Measurements from ENCODE around the gene RAB3IP.
"Not testable (repeated sequence)": the region's sequence is repeated elsewhere in the genome, so short reads cannot be mapped to it uniquely, and the experiment has no call there.

RAB3IP gene

DNA sequence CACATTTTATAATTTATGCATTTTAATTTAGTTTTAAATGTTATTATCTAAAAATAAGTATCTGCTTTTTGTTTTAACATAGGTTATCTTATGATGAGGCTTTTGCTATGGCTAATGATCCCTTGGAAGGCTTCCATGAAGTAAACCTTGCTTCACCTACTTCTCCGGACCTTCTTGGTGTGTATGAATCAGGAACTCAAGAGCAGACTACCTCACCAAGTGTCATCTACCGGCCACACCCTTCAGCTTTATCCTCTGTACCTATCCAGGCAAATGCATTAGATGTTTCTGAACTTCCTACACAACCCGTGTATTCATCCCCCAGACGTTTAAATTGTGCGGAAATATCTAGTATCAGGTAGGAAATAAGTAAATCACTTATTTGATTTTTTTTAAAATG, 16.6 kb downstream of the RAB3IP start:
- H3K4me3 ChIP-seq (ENCODE audit: low read depth, low read length) = no peak overlapping the region

- H3K4me3 ChIP-seq (ENCODE audit: low read depth, low read length) = no peak overlapping the region
Measured at GRCh38 chr12:69756088-69756755, 17.6 kb downstream of the RAB3IP start.

DNA sequence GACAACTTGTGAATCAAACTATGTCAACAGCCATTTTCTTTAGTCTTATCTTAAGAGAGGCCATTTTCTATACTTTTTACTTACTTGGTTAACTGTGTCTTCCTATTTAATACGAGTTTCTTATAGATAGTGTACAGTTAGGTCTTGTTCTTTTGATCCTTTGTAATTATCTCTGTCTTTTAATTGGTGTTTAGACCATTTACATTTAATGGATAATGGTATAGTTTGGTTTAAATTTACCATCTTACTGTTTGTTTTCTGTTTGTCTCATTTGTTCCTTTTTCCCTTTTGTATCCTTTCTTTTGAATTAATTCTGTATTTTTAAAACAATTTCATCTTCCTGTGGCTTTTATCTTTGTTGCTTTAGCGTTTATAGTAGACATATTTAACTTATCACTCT, 19.4 kb downstream of the RAB3IP start:
- no peak overlapping the region for H3K4me3 ChIP-seq (ENCODE audit: low read depth, low read length)

GRCh38 chr12:69759581-69759980, 20.9 kb downstream of the RAB3IP start:
- H3K4me3 ChIP-seq (ENCODE audit: low read depth, low read length) = not testable (repeated sequence)

GRCh38 chr12:69765515-69765914, 26.9 kb downstream of the RAB3IP start:
- no peak overlapping the region for H3K4me3 ChIP-seq (ENCODE audit: low read depth, low read length)

DNA sequence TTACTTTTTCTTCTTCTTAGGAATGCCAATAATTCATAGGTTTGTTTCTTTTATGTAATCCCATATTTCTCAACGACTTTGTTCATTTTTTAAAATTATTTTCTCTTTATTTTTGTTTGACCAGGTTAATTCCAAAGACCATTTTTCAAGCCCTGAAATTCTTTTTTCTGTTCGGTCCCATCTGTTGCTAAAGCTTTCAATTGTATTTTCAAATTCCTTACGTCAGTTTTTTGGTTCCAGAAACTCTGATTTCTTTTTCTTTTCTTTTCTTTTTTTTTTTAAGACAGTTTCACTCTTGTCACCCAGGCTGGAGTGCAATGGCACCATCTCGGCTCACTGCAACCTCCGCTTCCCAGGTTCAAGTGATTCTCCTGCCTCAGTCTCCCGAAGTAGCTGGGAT, 27.6 kb downstream of the RAB3IP start:
- no peak overlapping the region for H3K4me3 ChIP-seq (ENCODE audit: low read depth, low read length)

- no peak overlapping the region for H3K4me3 ChIP-seq (ENCODE audit: low read depth, low read length)
Measured at GRCh38 chr12:69779928-69780327, 41.3 kb downstream of the RAB3IP start.

DNA sequence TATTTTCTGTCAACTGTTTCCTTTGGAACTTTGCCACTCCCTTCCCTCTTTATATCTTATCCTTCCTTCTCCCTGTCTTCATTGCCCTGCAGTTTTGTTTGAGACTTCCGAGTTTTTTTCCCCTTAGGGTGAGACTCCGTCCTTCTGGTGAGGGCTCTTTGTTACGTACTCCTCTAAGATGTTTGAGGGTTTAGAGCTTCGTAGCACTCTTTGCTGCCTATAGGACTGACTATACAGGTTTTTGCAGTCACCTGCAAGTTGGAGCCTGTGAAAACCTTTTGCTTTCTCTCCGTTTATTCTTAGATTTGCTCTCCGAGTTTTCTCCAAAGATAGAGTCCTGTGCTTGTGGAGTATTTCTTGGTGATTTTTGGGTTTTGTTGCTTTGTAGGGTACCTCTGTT, 44.7 kb downstream of the RAB3IP start:
- no peak overlapping the region for H3K4me3 ChIP-seq (ENCODE audit: low read depth, low read length)

GRCh38 chr12:69789351-69789750, 50.7 kb downstream of the RAB3IP start:
- no peak overlapping the region for H3K4me3 ChIP-seq (ENCODE audit: low read depth, low read length)

- H3K4me3 ChIP-seq (ENCODE audit: low read depth, low read length) = no peak overlapping the region
Measured at GRCh38 chr12:69792533-69792932, 53.9 kb downstream of the RAB3IP start.

- H3K4me3 ChIP-seq (ENCODE audit: low read depth, low read length) = not testable (repeated sequence)
Measured at GRCh38 chr12:69807101-69807897, 68.6 kb downstream of the RAB3IP start.

DNA sequence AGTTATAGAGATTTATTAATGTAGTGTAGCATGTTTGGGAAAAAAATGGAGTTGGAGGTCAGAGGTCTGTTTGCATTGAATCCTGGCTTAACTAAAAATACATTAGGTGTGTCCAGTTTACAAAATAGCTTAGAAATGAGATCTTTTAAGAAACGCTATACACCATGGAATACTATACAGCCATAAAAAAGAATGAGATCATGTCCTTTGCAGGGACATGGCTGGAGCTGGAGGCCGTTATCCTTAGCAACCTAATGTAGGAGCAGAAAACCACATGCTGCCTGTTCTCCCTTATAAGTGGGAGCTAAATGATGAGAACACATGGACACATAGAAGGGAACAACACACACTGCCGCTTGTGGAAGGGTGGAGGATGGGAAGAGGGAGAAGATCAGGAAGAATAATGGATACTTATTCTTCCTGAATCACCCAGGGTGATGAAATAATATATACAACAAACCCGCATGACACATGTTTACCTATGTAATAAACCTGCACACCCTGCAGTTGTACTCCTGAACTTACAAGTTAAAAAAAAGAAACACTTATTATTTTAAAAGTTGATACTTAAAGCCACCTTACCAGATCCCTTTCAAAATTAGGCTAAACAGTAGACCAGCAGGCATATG, 72.3 kb downstream of the RAB3IP start:
- no peak overlapping the region for H3K4me3 ChIP-seq (ENCODE audit: low read depth, low read length)

DNA sequence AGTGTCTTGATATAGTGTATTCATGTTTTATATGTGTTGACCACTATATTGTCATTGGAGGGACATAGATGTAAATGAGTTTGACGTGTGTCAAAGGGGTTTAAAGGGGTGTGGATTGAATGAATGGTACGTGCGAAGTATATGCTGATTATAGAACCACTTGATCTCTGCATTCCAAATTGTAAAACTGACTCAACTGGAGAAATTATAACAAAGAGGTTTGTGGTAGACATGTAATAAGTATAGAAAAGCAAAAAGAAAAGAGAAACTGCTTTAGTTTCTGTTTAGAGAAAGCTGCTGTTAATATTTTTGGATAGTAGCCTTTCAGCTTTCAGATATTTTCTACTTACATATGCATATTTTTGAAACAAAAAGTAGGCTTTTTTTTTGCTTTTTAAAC, 77.4 kb downstream of the RAB3IP start:
- no peak overlapping the region for H3K4me3 ChIP-seq (ENCODE audit: low read depth, low read length)

DNA sequence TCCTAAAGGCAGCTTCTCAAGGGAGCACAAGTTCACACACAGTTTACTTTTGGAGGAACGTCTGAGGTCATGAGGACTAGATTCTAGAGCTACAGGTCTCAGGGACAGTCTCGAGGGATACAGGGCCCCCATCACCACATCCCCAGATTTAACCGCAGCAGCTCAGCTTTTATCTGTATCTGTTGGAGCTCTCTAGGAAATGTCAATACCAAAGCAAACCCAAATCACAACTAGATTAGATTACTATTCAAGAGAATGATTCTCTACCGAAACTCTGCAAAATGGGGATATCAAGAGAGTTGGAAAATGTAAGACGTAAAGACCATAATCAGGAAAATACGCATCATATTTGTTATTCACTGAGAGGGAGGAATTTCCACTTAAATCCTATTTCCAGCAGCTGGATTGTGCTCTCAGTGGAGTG, 82.4 kb downstream of the RAB3IP start:
- no peak overlapping the region for H3K4me3 ChIP-seq (ENCODE audit: low read depth, low read length)

DNA sequence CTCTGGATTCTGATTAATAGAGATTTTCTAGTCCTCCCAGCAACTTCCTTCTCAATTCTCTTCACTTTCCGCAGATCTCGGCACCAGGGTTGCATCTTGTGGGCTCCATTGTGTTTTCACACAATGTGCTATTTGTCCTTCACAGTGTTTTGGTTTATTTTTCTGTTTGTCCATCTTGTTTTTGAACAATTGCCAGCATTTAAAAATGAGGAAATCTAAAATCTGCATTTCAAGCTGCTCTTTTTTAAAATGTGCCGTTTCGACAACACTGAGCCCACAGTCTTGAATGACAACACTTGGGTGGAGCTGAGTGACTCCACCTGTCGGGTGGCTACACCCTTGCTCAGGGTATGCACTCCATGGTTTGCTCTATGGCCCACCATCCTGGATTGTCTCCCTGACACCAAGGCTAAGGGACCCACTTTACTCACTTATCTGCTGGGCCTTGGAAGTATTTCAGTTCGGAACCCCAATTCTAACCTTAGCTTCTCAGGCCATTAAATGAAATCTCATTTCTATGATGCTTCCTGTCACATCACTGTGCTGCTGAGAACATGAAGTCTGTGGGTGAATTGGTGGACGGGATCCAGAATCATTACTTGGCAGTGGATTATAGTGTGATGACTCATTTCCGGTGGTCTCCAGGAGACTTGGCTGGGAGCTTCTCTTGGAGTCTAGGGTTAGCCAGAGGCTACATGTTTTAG, 82.9 kb downstream of the RAB3IP start:
- H3K4me3 ChIP-seq (ENCODE audit: low read depth, low read length) = no peak overlapping the region

DNA sequence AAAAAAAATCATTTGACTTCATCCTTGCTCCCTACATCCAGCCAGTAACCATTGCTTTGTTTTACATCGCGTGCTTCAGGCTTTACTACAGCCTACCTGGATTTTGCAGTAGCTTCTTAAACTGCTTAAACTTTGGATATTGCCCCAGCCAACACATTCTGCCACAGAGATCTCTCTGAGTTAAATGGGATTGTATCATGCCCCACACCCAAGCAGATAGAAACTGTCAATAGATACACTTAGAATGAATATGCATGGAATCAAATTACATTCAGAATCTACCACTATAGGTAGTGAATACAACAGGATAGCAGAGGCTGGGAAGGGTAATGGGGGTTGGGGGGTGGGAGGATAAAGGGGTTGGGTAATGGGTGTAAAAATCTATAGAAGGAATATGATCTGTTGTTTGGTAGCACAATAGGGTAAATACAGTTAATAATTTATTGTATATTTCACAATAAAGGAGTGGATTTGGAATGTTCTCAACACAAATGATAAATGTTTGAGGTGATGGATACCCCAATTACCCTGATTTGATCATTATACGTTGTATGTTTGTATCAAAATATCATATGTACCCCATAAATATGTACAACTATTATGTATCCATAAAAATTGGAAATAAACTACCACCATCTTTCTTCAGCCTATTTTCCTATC, 83.7 kb downstream of the RAB3IP start:
- no peak overlapping the region for H3K4me3 ChIP-seq (ENCODE audit: low read depth, low read length)

- no peak overlapping the region for H3K4me3 ChIP-seq (ENCODE audit: low read depth, low read length)
Measured at GRCh38 chr12:69824028-69824427, 85.4 kb downstream of the RAB3IP start.

DNA sequence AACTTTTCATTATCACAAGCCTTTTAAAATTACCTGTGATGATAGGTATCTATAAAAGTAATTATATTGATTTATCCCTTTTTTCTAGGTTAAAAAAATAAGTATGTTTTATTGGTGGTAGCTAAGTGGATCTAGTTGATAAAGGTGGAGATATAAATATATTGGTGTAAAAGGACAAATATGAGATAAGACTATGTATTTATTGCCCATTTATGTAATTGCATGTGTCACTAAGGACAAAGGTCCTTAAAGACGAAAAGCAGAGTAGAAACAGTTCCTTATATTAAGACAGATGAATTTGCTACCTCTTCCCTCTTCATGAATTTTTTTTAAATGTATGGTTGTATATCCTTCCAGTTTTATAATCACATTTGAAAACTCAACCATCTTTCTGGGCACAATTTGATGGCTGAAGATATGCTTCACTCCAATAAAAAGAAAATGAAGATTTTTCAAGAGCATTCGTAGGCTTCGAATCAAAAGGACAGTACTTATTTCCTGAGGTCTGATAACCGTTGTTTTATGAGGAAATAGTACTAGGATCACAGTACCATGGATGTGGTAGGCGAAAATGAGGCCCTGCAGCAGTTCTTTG, 86.4 kb downstream of the RAB3IP start, which contains the start of gene MYRFL:
TSS of gene MYRFL (plus strand) at position 262 of the 595 bp plus-strand sequence. CDS start at position 553, 291 bp downstream.
- H3K4me3 ChIP-seq (ENCODE audit: low read depth, low read length) = no peak within 1 kb of the TSS

DNA sequence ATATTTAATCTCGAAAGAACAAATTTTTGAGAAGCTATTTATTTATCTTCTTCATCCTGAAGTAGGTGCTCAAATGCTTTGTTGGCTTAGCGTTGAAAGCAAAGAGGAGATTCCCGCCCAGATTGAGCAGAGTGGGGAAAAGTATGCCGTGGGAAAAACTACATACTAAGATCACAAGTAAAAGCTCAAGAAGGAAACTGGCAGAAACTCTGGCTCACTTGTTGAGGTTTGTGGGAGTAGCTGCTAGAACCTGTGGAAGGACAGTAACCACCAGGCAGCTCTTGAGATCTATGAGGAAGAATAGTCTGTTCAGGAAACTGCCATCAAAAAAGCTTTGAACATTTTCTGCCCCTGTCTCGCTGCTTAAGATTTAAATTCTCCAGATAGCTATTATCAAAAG, 90.2 kb downstream of the RAB3IP start:
- H3K4me3 ChIP-seq (ENCODE audit: low read depth, low read length) = no peak overlapping the region

DNA sequence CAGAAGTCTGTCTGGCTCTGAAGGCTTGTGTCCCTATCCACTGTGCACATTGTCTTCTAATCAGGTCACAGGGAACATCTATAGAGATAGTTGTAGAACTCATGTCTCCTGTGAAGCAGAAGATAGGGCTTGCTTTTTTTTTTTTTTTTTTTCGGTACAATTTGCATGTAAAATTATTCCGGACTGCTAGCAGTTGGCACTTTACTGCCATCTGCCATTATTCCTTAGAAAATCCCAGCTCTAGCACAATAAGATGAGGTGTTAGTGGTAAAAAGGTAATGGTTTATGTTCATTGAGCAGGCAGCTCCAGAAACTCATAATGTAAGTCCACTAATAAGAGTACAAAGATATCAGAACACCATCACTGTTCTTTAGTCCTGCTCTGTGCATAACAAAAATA, 95.0 kb downstream of the RAB3IP start:
- no peak overlapping the region for H3K4me3 ChIP-seq (ENCODE audit: low read depth, low read length)
